Measurements from ENCODE around the gene TMEM260.
"Not testable (repeated sequence)": the region's sequence is repeated elsewhere in the genome, so short reads cannot be mapped to it uniquely, and the experiment has no call there.

Gene TMEM260

DNA sequence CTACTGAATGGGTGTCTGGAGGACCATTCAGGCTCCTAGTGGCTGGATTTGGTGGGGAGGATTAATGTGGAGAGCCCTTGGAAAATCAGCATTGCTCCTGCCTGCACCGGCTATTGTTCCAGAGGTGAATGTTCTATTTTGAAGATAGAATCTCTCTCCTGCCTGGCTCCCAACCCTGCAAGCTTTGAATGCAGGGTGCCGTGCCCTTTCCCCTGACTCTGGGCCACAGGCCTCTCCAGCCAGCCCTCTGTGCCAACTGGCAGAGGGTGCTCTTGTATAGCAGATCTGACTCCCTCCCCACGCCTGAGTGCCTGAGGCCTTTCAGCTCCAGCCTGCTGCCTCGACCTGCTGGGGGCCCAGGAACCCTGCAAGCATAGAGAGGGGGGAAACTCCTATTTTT, 106.8 kb downstream of the TMEM260 start:
- H3K36me3 ChIP-seq (ENCODE audit: insufficient read depth, low read length), result no peaks in the 10 kb centered on the region
- H3K27me3 ChIP-seq (ENCODE audit: control insufficient read depth in 1 of 2, insufficient read depth in 2 of 2, low read length in 2 of 2), result no peaks in the 10 kb centered on the region
- no peaks in the 10 kb centered on the region for H3K9me3 ChIP-seq (ENCODE audit: low read length)
- no peak overlapping the region for H3K9ac ChIP-seq (ENCODE audit: low read length)
- H3K27ac ChIP-seq (ENCODE audit: low read depth, low read length), result no peak overlapping the region
- no peak overlapping the region for H3K4me3 ChIP-seq (ENCODE audit: low read depth in 1 of 2, low read length in 2 of 2)
- no peaks in the 10 kb centered on the region for H3K4me1 ChIP-seq (ENCODE audit: insufficient read depth, low read length)

- Histone ChIP-seq H3K9me3 (ENCODE audit: low read length) (no peaks in the 10 kb centered on the region), H3K9ac (ENCODE audit: low read length) (no peak overlapping the region), H3K36me3 (ENCODE audit: insufficient read depth, low read length) (no peaks in the 10 kb centered on the region), H3K4me3 (ENCODE audit: low read depth in 1 of 2, low read length in 2 of 2) (no peak overlapping the region), H3K27me3 (ENCODE audit: control insufficient read depth in 1 of 2, insufficient read depth in 2 of 2, low read length in 2 of 2) (no peaks in the 10 kb centered on the region), H3K27ac (ENCODE audit: low read depth, low read length) (no peak overlapping the region), H3K4me1 (ENCODE audit: insufficient read depth, low read length) (no peaks in the 10 kb centered on the region)
Measured at GRCh38 chr14:56687123-56687522, 107.5 kb downstream of the TMEM260 start.

- Histone ChIP-seq H3K4me3 (ENCODE audit: low read depth in 1 of 2, low read length in 2 of 2) (no peak overlapping the region), H3K9ac (ENCODE audit: low read length) (no peak overlapping the region), H3K9me3 (ENCODE audit: low read length) (no peaks in the 10 kb centered on the region), H3K4me1 (ENCODE audit: insufficient read depth, low read length) (no peaks in the 10 kb centered on the region), H3K36me3 (ENCODE audit: insufficient read depth, low read length) (no peaks in the 10 kb centered on the region), H3K27ac (ENCODE audit: low read depth, low read length) (no peak overlapping the region), H3K27me3 (ENCODE audit: control insufficient read depth in 1 of 2, insufficient read depth in 2 of 2, low read length in 2 of 2) (no peaks in the 10 kb centered on the region)
Measured at GRCh38 chr14:56694609-56695008, 115.0 kb downstream of the TMEM260 start.

DNA sequence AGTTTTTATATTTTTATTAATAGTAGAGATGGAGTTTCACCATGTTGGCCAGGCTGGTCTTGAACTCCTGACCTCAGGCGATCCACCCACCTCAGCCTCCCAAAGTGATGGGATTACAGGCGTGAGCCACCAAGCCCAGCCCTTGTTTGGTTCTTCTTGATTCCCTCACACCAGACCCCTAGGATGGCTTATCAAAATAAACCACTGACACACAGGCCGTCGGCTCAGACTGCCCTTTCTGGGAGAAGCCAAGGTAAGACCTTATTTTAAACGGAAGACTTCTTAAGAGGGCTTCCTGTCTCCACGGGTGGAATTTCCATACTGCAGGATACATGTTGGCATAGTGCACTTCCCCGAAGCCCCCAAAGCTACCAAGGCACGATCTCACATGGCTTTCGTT, 115.6 kb downstream of the TMEM260 start:
- H3K9ac ChIP-seq (ENCODE audit: low read length); H3K27ac ChIP-seq (ENCODE audit: low read depth, low read length); H3K4me3 ChIP-seq (ENCODE audit: low read depth in 1 of 2, low read length in 2 of 2); H3K36me3 ChIP-seq (ENCODE audit: insufficient read depth, low read length); H3K4me1 ChIP-seq (ENCODE audit: insufficient read depth, low read length); H3K9me3 ChIP-seq (ENCODE audit: low read length); H3K27me3 ChIP-seq (ENCODE audit: control insufficient read depth in 1 of 2, insufficient read depth in 2 of 2, low read length in 2 of 2): not testable (repeated sequence)
